T1000 (cell line): Measurements from ENCODE around the gene KCND3.
A peak's percentile ranks its signal among the peaks of the same experiment; 100 is the strongest.

ENCODE experiments used
- DNase-seq: peaks from one replicate; lab custom pipeline; 2025; ENCODE audit warnings: mixed read lengths; lab: John Stamatoyannopoulos, UW

Gene KCND3

DNA sequence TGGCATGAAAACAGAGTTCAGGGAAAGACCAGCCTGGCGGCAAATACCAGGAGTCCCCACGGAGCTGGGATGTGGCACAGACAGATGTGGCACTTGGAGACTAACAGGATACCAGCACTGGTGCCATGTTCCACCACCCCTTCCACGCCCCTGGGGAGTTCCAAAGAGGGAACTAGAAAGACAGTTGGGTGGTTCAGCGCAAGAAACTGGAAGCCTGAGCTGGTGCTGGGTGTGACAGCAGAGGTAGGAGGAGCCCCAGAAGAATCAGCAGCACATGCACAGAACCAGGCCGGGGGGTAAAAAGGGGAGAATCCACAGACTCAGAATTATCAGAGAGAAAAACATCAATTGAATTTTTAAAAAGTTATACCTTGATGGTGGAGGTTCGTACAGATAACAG is 211.4 kb downstream of the KCND3 start:
- DNase-seq: no peak

- no peak for DNase-seq
These were observed 212.2 kb downstream of the KCND3 start for GRCh38 chr1:111777301-111777700.

DNA sequence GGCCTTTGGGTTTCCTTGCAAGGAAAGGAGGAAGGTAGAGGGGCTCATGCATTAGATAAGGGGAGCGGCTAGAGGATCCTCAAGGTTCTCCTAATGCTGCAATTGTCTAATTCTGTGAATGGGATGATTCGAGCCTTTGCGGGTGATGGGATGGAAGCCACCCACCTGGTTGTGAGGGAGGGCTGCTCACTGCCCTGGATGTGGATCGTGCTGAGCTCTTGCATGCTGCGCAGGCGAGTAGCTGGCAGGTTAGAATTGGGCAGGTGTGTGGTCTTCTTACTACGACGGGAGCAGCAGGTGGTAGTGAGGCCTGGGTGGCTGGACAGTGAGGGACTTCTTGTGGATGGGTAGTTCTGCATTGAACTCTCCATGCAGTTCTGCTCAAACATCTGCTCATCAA is 212.6 kb downstream of the KCND3 start:
- no peak for DNase-seq

DNA sequence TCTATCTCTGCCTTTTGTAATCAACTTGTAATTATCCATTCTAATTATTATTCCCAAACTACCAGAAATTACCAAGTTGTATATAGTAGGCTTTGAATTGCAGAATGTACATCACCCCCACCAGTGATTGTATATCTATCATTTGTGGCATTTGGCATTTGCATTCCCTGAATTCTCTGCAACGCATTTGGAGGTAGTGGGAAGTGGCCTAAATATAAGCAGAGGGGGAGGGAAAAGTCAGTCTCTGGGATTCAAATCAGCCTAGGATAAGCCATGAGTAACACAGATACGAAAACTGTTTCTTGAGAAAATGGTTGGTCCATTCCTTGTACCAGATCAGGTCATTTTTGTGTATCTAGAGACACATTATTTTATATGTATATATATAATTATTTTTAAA is 213.1 kb downstream of the KCND3 start:
- DNase-seq: no peak

DNA sequence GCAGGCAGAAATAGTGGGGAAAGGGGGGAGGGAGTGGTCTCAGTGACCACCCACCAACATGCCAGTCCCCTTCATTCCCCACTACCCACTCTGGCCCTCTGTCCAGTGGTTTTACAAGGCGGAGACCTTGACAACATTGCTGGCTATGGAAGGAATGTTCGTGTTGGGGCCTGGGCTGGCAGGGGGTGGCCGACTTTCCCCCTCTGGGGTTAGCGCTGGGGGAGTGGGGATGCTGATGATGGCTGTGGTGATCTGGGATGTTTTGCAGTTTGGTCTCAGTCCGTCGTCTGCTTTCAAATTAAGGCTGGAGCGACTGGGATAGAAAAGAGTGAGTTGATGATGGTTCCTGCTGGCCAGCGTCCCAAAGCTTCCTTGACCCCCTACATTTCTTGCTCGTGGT is 213.5 kb downstream of the KCND3 start:
- no peak for DNase-seq

DNA sequence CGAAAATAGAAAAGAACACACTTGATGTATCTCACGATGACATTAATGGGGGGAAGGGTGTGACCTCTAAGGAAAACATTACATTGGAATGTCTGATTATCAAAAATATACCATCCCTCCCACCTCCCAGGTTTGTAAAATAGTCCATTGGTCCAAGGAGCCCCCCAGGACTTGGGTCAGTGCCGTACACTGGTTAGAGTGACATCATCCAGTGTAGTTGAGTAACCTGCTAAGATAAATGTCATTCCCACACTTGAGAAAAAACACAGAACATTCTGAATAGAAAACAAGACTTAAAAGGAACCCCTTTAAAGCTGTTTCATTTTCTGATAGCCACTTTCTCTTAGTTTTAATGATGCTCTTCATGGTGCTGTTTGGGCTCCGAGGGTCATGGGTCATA is 218.6 kb downstream of the KCND3 start:
- DNase-seq: no peak

- DNase-seq: no peak
These were observed 219.8 kb downstream of the KCND3 start for GRCh38 chr1:111769517-111770146.

GRCh38 chr1:111768625-111769024 is 220.8 kb downstream of the KCND3 start:
- no peak for DNase-seq

- DNase-seq: no peak
These were observed 221.4 kb downstream of the KCND3 start for GRCh38 chr1:111768023-111768422.

DNA sequence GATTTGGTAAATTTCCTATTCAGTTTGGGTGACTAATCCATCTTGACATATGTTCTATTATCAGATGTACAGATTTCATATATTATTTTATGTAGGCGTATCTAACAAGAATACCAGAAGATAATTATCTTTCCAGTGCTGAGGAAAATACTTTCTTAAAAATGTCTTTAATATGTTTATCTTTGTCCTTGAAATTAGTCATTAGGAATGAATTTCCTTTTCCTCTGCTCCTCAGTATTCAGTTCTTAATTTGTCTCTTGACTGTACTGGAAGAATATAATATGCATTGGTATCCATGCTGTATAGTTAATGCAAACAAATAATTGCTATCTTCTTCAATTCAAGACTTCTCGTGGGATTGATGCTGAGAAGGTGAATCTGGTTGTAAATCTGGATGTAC is 227.1 kb downstream of the KCND3 start:
- no peak for DNase-seq

GRCh38 chr1:111761717-111762116 is 227.8 kb downstream of the KCND3 start:
- no peak for DNase-seq

- DNase-seq: no peak
These were observed 231.1 kb downstream of the KCND3 start for GRCh38 chr1:111758373-111758772.

DNA sequence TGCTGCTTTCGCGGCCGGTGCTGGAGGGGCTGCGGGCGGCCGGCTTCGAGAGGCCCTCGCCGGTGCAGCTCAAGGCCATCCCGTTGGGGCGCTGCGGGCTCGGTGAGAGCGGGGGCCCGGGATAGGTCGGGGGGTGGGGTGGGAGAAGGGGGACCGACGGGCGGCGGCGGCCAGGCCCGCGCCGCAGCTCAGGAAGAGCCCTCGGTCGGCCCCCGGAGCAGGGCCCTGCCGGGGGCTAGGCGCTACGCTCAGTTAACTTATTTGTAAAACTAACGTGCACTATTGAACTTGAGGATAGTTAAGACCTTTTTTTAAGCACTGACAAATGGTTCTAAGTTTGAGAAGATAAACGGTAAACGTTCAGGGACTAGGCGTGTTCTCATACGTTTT is 233.3 kb downstream of the KCND3 start:
- no peak for DNase-seq

- peak; percentile 94 for DNase-seq
These were observed 233.9 kb downstream of the KCND3 start, which contains the start of gene DDX20 for GRCh38 chr1:111755331-111756123. Gene DDX20, plus strand, starts transcription at chr1:111755901. Its CDS starts 24 bp downstream, at chr1:111755925.

DNA sequence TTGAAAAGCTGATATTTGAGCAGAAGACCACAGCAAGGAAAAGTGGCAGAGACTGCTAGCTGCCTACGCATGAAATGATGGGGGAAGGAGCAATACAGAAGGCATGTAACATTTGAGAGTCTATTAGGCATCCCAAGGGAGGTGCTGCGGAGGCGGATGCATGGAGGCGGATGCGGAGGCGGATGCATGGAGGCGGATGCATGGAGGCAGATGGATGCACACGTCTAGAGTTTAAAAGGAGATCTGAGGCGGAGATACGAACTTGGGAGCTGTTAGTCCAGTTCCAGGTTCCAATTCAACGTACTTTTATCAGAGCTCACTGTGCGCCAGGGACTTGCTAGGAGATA is 234.5 kb downstream of the KCND3 start:
- peak; percentile 46 for DNase-seq

DNA sequence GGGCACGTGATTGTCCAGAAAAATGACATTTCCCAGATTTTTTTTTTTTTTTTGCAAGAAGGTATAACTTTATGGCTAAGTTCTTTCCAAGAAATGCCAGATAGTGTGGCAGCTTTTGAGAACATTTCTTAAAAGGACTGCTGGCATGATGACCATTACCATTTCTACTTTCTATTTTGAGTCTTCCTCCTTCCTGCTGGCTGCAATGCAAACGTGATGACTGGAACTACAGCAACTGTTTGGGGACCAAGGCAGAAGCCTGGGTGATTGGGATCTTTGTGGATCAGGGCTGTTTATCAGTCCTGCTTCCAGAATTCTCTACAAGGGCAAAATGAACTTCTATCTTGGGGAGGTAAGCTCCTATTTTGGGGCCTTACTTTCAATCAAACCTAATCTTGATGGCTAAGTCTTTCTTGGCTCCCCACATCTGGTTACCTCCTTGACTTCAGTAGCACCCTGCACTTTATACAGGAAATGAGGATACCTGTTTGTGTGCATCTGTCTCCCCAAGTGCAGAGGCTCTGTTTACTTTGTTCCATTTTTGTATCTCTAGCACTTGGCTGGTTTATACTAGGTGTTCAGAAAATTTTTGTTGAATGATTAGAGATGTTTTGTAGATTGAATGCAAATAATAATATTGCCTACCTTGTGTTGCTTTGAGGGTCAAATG is 237.4 kb downstream of the KCND3 start:
- DNase-seq: no peak

DNA sequence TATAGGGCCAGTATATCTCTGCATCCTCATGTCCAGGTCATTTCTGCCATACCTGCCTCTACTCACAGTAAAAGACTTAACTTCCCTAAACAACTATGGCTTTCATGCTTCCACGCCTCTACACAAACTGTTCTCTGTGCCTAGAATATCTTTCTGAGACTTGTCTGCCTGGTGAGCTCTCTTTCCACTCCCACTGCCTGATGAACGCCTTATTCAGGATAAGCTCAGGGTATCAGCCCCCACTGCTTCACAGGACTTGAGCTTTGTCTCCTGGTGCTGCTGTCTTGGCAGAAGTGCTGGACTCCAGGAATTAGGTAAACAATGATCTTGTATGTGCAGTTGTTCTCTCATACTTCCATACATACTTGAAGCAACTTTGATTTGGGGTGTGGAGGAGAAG is 238.6 kb downstream of the KCND3 start:
- no peak for DNase-seq

DNA sequence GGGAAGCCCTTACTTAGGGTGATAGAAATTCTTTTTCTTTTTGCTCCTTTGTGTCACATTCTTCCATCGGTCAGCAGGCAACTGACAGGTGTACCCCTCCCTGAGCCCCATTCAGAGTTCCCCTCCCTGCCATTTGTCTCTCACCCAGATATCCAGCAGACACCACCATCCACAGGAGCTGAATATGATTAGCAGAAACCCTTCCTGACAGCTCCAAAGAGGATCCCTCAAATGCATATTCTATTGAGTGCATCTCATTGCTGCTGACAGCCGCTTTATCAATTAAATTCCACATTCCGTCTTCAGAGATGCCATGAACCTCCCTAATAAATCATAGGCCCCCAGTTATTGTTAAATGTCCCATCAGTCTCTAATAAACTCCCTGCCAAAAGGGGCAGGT is 239.8 kb downstream of the KCND3 start:
- no peak for DNase-seq

GRCh38 chr1:111747947-111748346 is 241.5 kb downstream of the KCND3 start:
- no peak for DNase-seq

GRCh38 chr1:111747282-111747734 is 242.2 kb downstream of the KCND3 start:
- peak; percentile 66 for DNase-seq

DNA sequence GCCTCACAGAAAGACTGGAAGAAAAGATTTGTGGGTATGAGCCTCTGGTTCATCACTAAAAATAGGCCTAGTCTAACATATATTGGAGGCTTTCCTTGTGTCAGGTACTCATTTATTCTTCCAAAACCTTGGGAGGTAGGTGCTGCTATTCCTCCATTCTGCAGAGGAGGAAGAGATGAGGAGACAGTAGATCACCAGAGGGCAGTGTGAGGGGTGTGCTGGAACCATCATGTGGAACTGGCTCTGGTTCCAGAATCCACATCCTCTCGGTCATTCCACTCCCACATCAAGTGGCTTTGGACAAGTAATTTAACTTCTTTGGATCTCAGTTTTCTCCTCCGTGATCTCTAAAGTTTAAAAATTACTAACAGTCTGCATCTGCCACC is 242.9 kb downstream of the KCND3 start:
- DNase-seq: no peak

- DNase-seq: no peak
These were observed 243.5 kb downstream of the KCND3 start for GRCh38 chr1:111745675-111746613.
